ENCODE results near the gene ERBB4.

ERBB4 gene

GRCh38 chr2:211498551-211499205 is 1039.9 kb downstream of the ERBB4 start:
- DNase-seq (ENCODE audit: low read depth): no peak
- no peak overlapping the region for H3K4me3 ChIP-seq (ENCODE audit: control insufficient read depth, low read depth, low read length)
- no peak for TF ChIP-seq CTCF (conservative IDR thresholded peaks at IDR 0.05; ENCODE audit: control insufficient read depth, insufficient read depth, low read depth, low read length)

GRCh38 chr2:211495339-211495738 is 1043.3 kb downstream of the ERBB4 start:
- TF ChIP-seq CTCF (conservative IDR thresholded peaks at IDR 0.05; ENCODE audit: control insufficient read depth, insufficient read depth, low read depth, low read length): no peak
- no peak for DNase-seq (ENCODE audit: low read depth)
- no peak overlapping the region for H3K4me3 ChIP-seq (ENCODE audit: control insufficient read depth, low read depth, low read length)

- no peak for DNase-seq (ENCODE audit: low read depth)
- H3K4me3 ChIP-seq (ENCODE audit: control insufficient read depth, low read depth, low read length): no peak overlapping the region
- no peak for TF ChIP-seq CTCF (conservative IDR thresholded peaks at IDR 0.05; ENCODE audit: control insufficient read depth, insufficient read depth, low read depth, low read length)
These were observed 1044.1 kb downstream of the ERBB4 start for GRCh38 chr2:211494536-211494935.

GRCh38 chr2:211494085-211494484 is 1044.5 kb downstream of the ERBB4 start:
- H3K4me3 ChIP-seq (ENCODE audit: control insufficient read depth, low read depth, low read length): no peak overlapping the region
- no peak for TF ChIP-seq CTCF (conservative IDR thresholded peaks at IDR 0.05; ENCODE audit: control insufficient read depth, insufficient read depth, low read depth, low read length)
- DNase-seq (ENCODE audit: low read depth): no peak

- no peak overlapping the region for H3K4me3 ChIP-seq (ENCODE audit: control insufficient read depth, low read depth, low read length)
- DNase-seq (ENCODE audit: low read depth): no peak
- TF ChIP-seq CTCF (conservative IDR thresholded peaks at IDR 0.05; ENCODE audit: control insufficient read depth, insufficient read depth, low read depth, low read length): no peak
These were observed 1050.9 kb downstream of the ERBB4 start for GRCh38 chr2:211487733-211488132.

GRCh38 chr2:211479536-211480150 is 1059.0 kb downstream of the ERBB4 start:
- TF ChIP-seq CTCF (conservative IDR thresholded peaks at IDR 0.05; ENCODE audit: control insufficient read depth, insufficient read depth, low read depth, low read length): no peak
- DNase-seq (ENCODE audit: low read depth): no peak
- no peak overlapping the region for H3K4me3 ChIP-seq (ENCODE audit: control insufficient read depth, low read depth, low read length)
